ENCODE data around the gene LRRC66.

The LRRC66 gene

GRCh38 chr4:52010986-52011385, 9.2 kb downstream of the LRRC66 start:
- no peak for DNase-seq (ENCODE audit: low read depth)
- H3K4me3 ChIP-seq (ENCODE audit: low read depth, low read length) = no peak overlapping the region
- TF ChIP-seq MYC (IDR thresholded peaks at IDR 0.05; ENCODE audit: low read depth, low read length) = no peak
- no peak for TF ChIP-seq CTCF (IDR thresholded peaks at IDR 0.05; ENCODE audit: low read depth, low read length)

- DNase-seq (ENCODE audit: low read depth) = no peak
- TF ChIP-seq POLR2A (IDR thresholded peaks at IDR 0.05; ENCODE audit: extremely low read depth, insufficient read length) (no peak), MAX (IDR thresholded peaks at IDR 0.05; ENCODE audit: low read depth, low read length) (no peak), MYC (IDR thresholded peaks at IDR 0.05; ENCODE audit: low read depth, low read length) (no peak), CTCF (IDR thresholded peaks at IDR 0.05; ENCODE audit: low read depth, low read length) (no peak)
- no peak overlapping the region for H3K4me3 ChIP-seq (ENCODE audit: low read depth, low read length)
These were observed 13.3 kb downstream of the LRRC66 start for GRCh38 chr4:52006887-52007286.

GRCh38 chr4:52005604-52006273, 14.4 kb downstream of the LRRC66 start:
- TF ChIP-seq POLR2A (IDR thresholded peaks at IDR 0.05; ENCODE audit: extremely low read depth, insufficient read length) = no peak
- TF ChIP-seq MYC (IDR thresholded peaks at IDR 0.05; ENCODE audit: low read depth, low read length) = no peak
- TF ChIP-seq CTCF (IDR thresholded peaks at IDR 0.05; ENCODE audit: low read depth, low read length) = no peak
- no peak for TF ChIP-seq MAX (IDR thresholded peaks at IDR 0.05; ENCODE audit: low read depth, low read length)
- no peak overlapping the region for H3K4me3 ChIP-seq (ENCODE audit: low read depth, low read length)
- no peak for DNase-seq (ENCODE audit: low read depth)

- TF ChIP-seq POLR2A (IDR thresholded peaks at IDR 0.05; ENCODE audit: extremely low read depth, insufficient read length) = no peak
- TF ChIP-seq MAX (IDR thresholded peaks at IDR 0.05; ENCODE audit: low read depth, low read length) = no peak
- TF ChIP-seq MYC (IDR thresholded peaks at IDR 0.05; ENCODE audit: low read depth, low read length) = no peak
- no peak for TF ChIP-seq CTCF (IDR thresholded peaks at IDR 0.05; ENCODE audit: low read depth, low read length)
- no peak overlapping the region for H3K4me3 ChIP-seq (ENCODE audit: low read depth, low read length)
- DNase-seq (ENCODE audit: low read depth) = no peak
These were observed 15.7 kb downstream of the LRRC66 start for GRCh38 chr4:52004414-52004813.

- no peak for DNase-seq (ENCODE audit: low read depth)
- TF ChIP-seq MAX (IDR thresholded peaks at IDR 0.05; ENCODE audit: low read depth, low read length) = no peak
- TF ChIP-seq POLR2A (IDR thresholded peaks at IDR 0.05; ENCODE audit: extremely low read depth, insufficient read length) = no peak
- TF ChIP-seq CTCF (IDR thresholded peaks at IDR 0.05; ENCODE audit: low read depth, low read length) = no peak
- TF ChIP-seq MYC (IDR thresholded peaks at IDR 0.05; ENCODE audit: low read depth, low read length) = no peak
- H3K4me3 ChIP-seq (ENCODE audit: low read depth, low read length) = no peak overlapping the region
These were observed 18.5 kb downstream of the LRRC66 start for GRCh38 chr4:52001616-52002015.

- TF ChIP-seq CTCF (IDR thresholded peaks at IDR 0.05; ENCODE audit: low read depth, low read length) (no peak), MYC (IDR thresholded peaks at IDR 0.05; ENCODE audit: low read depth, low read length) (no peak), POLR2A (IDR thresholded peaks at IDR 0.05; ENCODE audit: extremely low read depth, insufficient read length) (no peak), MAX (IDR thresholded peaks at IDR 0.05; ENCODE audit: low read depth, low read length) (no peak)
- no peak overlapping the region for H3K4me3 ChIP-seq (ENCODE audit: low read depth, low read length)
- no peak for DNase-seq (ENCODE audit: low read depth)
These were observed 20.9 kb downstream of the LRRC66 start for GRCh38 chr4:51999250-51999649.

Data from NB4 (cell line).